Stimulated activated CD4-positive, alpha-beta T cell treated with anti-CD3 and anti-CD28 coated beads, Interleukin-2, amount 100 ng/mL, for 48 hours (primary cell): ENCODE results near the gene MCRIP1.

Source experiments
- DNase-seq, 2 donors: peaks; one replicate each; pipeline ENCODE4 v3.0.0-alpha.2; 2020

Gene MCRIP1

DNA sequence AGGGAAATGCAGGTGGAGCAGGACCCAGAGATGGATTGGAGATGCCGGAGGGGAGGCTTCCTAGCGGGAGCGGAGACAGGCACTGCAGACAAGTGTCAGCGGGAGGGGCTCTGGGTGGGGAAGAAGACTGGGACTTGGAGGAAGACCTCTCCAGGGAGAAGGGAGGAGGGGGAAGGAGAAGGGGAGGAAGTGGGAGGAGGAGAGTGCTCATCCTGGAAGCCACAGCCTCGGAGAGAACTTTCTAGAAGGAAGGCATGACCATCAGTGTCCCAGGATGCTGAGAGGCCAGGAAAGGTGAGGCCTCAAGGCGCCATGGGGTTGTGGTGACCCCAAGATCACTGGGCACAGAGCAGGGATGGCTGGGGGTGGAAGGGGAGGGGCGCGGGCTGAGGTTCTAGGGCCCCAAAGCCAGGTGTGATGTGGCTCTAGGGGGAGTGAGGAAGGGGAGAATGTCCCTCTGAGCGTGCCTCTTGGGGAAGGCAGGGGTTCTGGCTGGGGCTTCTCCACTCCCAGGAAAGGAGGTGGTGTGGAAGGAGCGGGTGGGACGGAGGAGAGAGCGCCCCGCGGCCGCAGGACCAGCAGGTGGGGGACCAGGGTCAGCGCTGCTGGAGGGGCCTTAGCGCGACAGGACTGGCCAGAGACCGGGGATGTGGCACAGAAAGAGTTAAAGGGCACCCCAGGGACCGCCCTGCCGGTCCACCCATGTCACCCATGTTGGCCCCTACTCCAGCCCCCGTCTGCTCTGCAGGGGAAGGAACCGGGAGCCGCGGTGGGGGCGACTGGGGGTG, 30.0 kb downstream of the MCRIP1 start:
- DNase-seq = no peak

DNA sequence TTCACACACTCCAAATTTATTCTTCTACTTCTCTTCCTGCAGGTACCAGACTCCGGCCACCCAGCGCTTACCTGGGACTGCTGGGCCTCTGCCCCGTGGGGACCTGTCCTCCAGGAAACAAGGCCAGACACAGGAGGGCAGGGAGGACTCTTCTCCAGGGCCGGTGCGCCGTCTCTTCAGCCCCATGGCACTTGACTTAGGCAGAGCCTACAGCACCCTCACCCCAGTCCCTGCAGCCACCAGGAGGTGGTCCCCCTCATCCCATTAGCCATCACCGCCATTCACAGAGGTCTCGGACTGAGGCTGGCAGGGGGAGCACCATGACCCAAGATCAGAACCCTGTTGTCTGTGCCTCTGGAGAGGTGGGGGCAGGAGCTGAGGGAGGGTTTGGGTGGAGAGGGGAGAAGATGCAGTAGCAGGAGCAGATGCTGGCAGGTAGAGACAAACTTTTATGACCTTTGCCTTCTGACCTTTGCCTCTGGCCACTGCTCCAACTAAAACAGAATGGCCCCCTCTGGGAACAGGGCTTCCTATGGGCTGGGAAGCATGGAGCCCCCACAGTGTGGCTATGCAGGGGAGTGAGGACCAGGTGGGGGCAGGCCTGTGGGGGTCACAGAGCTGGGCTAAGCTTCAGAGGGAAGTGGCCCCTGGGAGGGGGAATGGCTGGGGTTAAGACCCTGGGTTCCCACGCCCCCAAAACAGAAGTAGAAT, 30.9 kb downstream of the MCRIP1 start:
- no peak for DNase-seq

DNA sequence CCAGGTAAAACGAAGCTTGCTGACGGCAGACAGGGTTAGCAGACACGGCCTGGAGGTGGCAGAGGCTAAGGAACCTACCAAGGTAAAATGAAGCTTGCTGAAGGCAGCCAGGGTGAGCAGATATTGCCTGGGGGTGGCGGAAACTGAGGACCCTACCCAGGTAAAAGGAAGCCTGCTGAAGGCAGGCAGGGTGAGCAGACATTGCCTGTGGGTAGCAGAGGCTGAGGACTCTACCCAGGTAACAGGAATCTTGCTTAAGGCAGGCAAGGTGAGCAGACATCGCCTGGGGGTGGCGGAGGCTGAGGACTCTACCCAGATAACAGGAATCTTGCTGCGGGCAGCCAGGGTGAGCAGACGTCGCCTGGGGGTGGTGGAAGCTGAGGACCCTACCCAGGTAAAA, 31.8 kb downstream of the MCRIP1 start:
- DNase-seq = no peak

DNA sequence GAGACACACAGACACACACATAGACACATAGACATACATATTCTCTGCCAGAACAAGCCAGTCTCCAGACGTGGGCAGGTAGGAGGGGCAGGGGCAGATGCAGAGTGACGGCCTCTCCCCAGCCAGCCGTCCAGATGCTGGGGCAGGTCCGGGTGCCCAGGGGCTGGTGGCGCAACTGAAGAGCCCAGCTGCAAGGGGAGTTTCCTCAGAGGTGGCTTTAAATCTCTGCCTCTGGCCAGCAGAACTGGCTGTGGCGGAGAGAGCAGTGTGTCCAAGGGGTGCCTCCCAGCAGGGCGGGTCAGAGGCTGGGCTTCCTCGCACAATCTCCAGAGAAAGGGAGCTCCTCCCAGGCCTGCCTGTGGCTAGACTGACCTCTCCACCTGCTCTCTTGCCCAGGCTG, 38.6 kb downstream of the MCRIP1 start:
- no peak for DNase-seq

DNA sequence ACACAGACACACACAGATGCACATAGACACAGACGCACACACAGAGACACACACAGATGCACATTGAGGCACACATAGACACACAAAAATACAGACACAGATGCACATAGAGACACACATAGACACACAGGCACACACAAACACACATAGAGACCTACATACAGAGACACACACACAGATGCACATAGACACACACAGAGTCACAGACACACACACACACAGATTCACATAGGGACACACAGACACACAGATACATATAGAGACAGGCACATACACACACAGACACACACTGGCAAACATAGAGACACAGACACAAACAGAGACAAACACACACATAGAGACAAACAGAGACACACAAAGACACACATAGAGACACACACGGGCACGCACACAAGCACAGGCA, 39.0 kb downstream of the MCRIP1 start:
- no peak for DNase-seq

DNA sequence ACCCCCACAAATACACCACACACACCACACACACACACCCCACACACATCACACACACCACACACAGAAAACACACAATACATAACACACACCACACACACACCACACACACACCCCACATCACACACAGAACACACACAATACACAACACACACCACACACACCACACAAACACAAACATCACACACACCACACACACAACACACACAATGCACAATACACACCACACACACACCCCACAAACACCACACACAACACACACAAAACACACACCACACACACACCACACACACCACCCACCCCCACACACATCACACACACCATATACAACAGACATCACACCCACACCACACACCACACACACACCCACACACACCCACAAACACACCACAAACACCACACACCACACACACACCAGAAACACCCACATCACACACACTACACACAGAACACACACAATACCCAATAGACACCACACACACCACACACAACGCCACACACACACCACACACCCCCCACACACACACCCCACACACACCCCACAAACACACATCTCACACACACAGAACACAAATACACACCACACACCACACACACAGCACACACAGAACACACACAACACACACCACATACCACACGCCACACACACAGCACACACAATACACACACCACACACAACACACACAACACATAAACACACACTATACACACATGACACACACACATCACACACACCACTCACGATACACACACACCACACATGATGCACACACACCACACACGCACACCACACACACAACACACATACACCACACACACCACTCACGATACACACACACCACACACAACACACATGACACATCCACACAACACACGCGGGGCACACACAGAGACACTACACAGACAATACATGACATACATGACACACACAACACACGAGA, 40.1 kb downstream of the MCRIP1 start:
- no peak for DNase-seq
